ENCODE measurements around the gene ASTN2. TPM values are rescaled to one million over a fixed set of nuclear protein-coding genes. Genes with fewer than 3 reads are reported as not detected.

ASTN2 gene
- total RNA-seq, 4 donors from 2014 or later = 4.0 to 7.0 (median 4.9) TPM

GRCh38 chr9:116499986-116500871, 914.6 kb downstream of the ASTN2 start:
- H3K27me3 ChIP-seq = no peaks in the 10 kb centered on the region
- H3K4me3 ChIP-seq = no peak overlapping the region
- H3K27ac ChIP-seq = no peak overlapping the region
- WGBS, 2 donors (ENCODE audit: low coverage in 1 of 2) = 86 to 88% methylated on average over 4 of the region's 5 CpGs
- TF ChIP-seq POLR2A (IDR thresholded peaks at IDR 0.05) = no peak
- TF ChIP-seq CTCF (IDR thresholded peaks at IDR 0.05) = no peak
- no peak for TF ChIP-seq POLR2AphosphoS5 (IDR thresholded peaks at IDR 0.05)
- TF ChIP-seq EP300 (IDR thresholded peaks at IDR 0.05) = no peak
- no peaks in the 10 kb centered on the region for H3K9me3 ChIP-seq
- no peaks in the 10 kb centered on the region for H3K4me1 ChIP-seq
- no peaks in the 10 kb centered on the region for H3K36me3 ChIP-seq
- no peak for ATAC-seq

- ATAC-seq = no peak
These were observed 915.4 kb downstream of the ASTN2 start for GRCh38 chr9:116499434-116499833.

GRCh38 chr9:116497095-116497890, 917.6 kb downstream of the ASTN2 start:
- H3K9me3 ChIP-seq = no peaks in the 10 kb centered on the region
- no peak for ATAC-seq
- H3K27ac ChIP-seq = no peak overlapping the region
- H3K36me3 ChIP-seq = no peaks in the 10 kb centered on the region
- no peak for TF ChIP-seq POLR2A (IDR thresholded peaks at IDR 0.05)
- TF ChIP-seq POLR2AphosphoS5 (IDR thresholded peaks at IDR 0.05) = no peak
- no peak for TF ChIP-seq EP300 (IDR thresholded peaks at IDR 0.05)
- no peak for TF ChIP-seq CTCF (IDR thresholded peaks at IDR 0.05)
- 47 to 78% methylated on average over 6 of the region's 6 CpGs for WGBS, 2 donors (ENCODE audit: low coverage in 1 of 2)
- no peaks in the 10 kb centered on the region for H3K4me1 ChIP-seq
- no peak overlapping the region for H3K4me3 ChIP-seq
- H3K27me3 ChIP-seq = no peaks in the 10 kb centered on the region

More at GRCh38 chr9:116499434-116499833, 915.4 kb downstream of the ASTN2 start:
- Histone ChIP-seq H3K27me3 (no peaks in the 10 kb centered on the region), H3K4me3 (no peak overlapping the region), H3K4me1 (no peaks in the 10 kb centered on the region), H3K27ac (no peak overlapping the region), H3K9me3 (no peaks in the 10 kb centered on the region), H3K36me3 (no peaks in the 10 kb centered on the region)
- TF ChIP-seq EP300 (IDR thresholded peaks at IDR 0.05) (no peak), POLR2AphosphoS5 (IDR thresholded peaks at IDR 0.05) (no peak), CTCF (IDR thresholded peaks at IDR 0.05) (no peak), POLR2A (IDR thresholded peaks at IDR 0.05) (no peak)

- 88% methylated on average over 1 of the region's 1 CpG; no CpG with 5 or more reads in 1 of the 2 donors for WGBS, 2 donors (ENCODE audit: low coverage in 1 of 2)
- ATAC-seq = no peak
- no peak for TF ChIP-seq POLR2A (IDR thresholded peaks at IDR 0.05)
- TF ChIP-seq CTCF (IDR thresholded peaks at IDR 0.05) = no peak
- TF ChIP-seq EP300 (IDR thresholded peaks at IDR 0.05) = no peak
- TF ChIP-seq POLR2AphosphoS5 (IDR thresholded peaks at IDR 0.05) = no peak
These were observed 918.7 kb downstream of the ASTN2 start for GRCh38 chr9:116496167-116496566.

More at GRCh38 chr9:116496167-116496566, 918.7 kb downstream of the ASTN2 start:
- Histone ChIP-seq H3K36me3 (no peaks in the 10 kb centered on the region), H3K27me3 (no peaks in the 10 kb centered on the region), H3K9me3 (no peaks in the 10 kb centered on the region), H3K4me3 (no peak overlapping the region), H3K27ac (no peak overlapping the region), H3K4me1 (no peaks in the 10 kb centered on the region)
